Measurements from ENCODE around the gene AP2S1.
"Not testable (repeated sequence)": the region's sequence is repeated elsewhere in the genome, so short reads cannot be mapped to it uniquely, and the experiment has no call there.

Gene AP2S1

GRCh38 chr19:46839752-46840497, 10.7 kb downstream of the AP2S1 start:
- DNase-seq, result no peak

- DNase-seq, result no peak
Observed at GRCh38 chr19:46838160-46838559, 12.5 kb downstream of the AP2S1 start.

GRCh38 chr19:46834984-46835383, 15.7 kb downstream of the AP2S1 start:
- no peak for DNase-seq

GRCh38 chr19:46834121-46834520, 16.5 kb downstream of the AP2S1 start:
- DNase-seq, result no peak

GRCh38 chr19:46830864-46831263, 19.8 kb downstream of the AP2S1 start:
- DNase-seq, result no peak

GRCh38 chr19:46828484-46828883, 22.2 kb downstream of the AP2S1 start:
- peak; percentile 66 for DNase-seq

- no peak for DNase-seq
Observed at GRCh38 chr19:46825731-46826055, 25.0 kb downstream of the AP2S1 start.

GRCh38 chr19:46824890-46825730, 25.5 kb downstream of the AP2S1 start:
- DNase-seq, result no peak

GRCh38 chr19:46823049-46823448, 27.6 kb downstream of the AP2S1 start:
- no peak for DNase-seq

- DNase-seq, result not testable (repeated sequence)
Observed at GRCh38 chr19:46822410-46822787, 28.2 kb downstream of the AP2S1 start.

- no peak for DNase-seq
Observed at GRCh38 chr19:46821512-46822409, 28.9 kb downstream of the AP2S1 start.

- DNase-seq, result peak; percentile 31
Observed at GRCh38 chr19:46818812-46819211, 31.8 kb downstream of the AP2S1 start.

GRCh38 chr19:46815833-46816627, 34.6 kb downstream of the AP2S1 start:
- DNase-seq, result no peak

GRCh38 chr19:46813839-46814358, 36.7 kb downstream of the AP2S1 start:
- DNase-seq, result peak; percentile 40

- DNase-seq, result no peak
Observed at GRCh38 chr19:46812977-46813838, 37.4 kb downstream of the AP2S1 start.

- DNase-seq, result no peak
Observed at GRCh38 chr19:46809534-46810272, 40.9 kb downstream of the AP2S1 start.

GRCh38 chr19:46806656-46807055, 44.0 kb downstream of the AP2S1 start:
- DNase-seq, result no peak

GRCh38 chr19:46804432-46804831, 46.2 kb downstream of the AP2S1 start:
- DNase-seq, result not testable (repeated sequence)

GRCh38 chr19:46803555-46803954, 47.1 kb downstream of the AP2S1 start:
- DNase-seq, result no peak

GRCh38 chr19:46802152-46802551, 48.5 kb downstream of the AP2S1 start:
- DNase-seq, result no peak

All from fibroblast of upper back skin (primary cell).